ENCODE data around the gene BTG1. TPM values are rescaled to one million over a fixed set of nuclear protein-coding genes. Genes with fewer than 3 reads are reported as not detected.

BTG1 gene
- total and polyA plus RNA-seq, 2 of the 8 experiments (the other 6 are each of a cell fraction or from before 2014, with no cell fraction given) = 17.1 to 32.7 TPM

GRCh38 chr12:92139634-92140150, 6.0 kb downstream of the BTG1 start (continued):
- TF ChIP-seq TAF1 (IDR thresholded peaks at IDR 0.05; ENCODE audit: low read depth, low read length) (no peak), SIN3A (conservative IDR thresholded peaks at IDR 0.05 in 1 of 2, IDR thresholded peaks at IDR 0.05 in 1 of 2; ENCODE audit: low read depth in 1 of 2, low read length in 2 of 2) (no peak), USF2 (IDR thresholded peaks at IDR 0.05; ENCODE audit: low read length) (no peak), ASH2L (IDR thresholded peaks at IDR 0.05; ENCODE audit: low read length) (no peak)
